ENCODE results near the gene DCANP1. TPM values are rescaled to one million over a fixed set of nuclear protein-coding genes. Genes with fewer than 3 reads are reported as not detected.

The DCANP1 gene
- total and polyA plus RNA-seq, 9 of the 15 experiments (the other 6 are each of a cell fraction or from before 2014, with no cell fraction given) = not detected

GRCh38 chr5:135398855-135399793 is 48.0 kb downstream of the DCANP1 start, which contains the start of gene MACROH2A1 (continued):
- TF ChIP-seq ZNF518B (CRISPR knock-in tag; IDR thresholded peaks at IDR 0.05) = no peak
- TF ChIP-seq POLR2B (IDR thresholded peaks at IDR 0.05; ENCODE audit: low read depth, partially characterized antibody) = peak; percentile 33
- peak; percentile 67 for TF ChIP-seq SUPT5H (IDR thresholded peaks at IDR 0.05)
- TF ChIP-seq ZNF263 (CRISPR knock-in tag; IDR thresholded peaks at IDR 0.05; ENCODE audit: borderline replicate concordance) = peak; percentile 54; the same call in 1 of the 2 replicates
- TF ChIP-seq FOXJ2 (tag; IDR thresholded peaks at IDR 0.05) = peak; percentile 30; the same call in 1 of the 2 replicates
- TF ChIP-seq ELF4 (CRISPR knock-in tag; IDR thresholded peaks at IDR 0.05) = no peak
- TF ChIP-seq HDGF (IDR thresholded peaks at IDR 0.05) = 0 out of 2 replicates have a peak, but pooled peaks have one; percentile 33
- TF ChIP-seq JUN (IDR thresholded peaks at IDR 0.05; ENCODE audit: borderline replicate concordance, low read depth, low read length) = 0 out of 2 replicates have a peak, but pooled peaks have one; percentile 18
- TF ChIP-seq JUN (CRISPR knock-in tag; IDR thresholded peaks at IDR 0.05; ENCODE audit: borderline replicate concordance) = no peak
- no peak for TF ChIP-seq STAT5B (CRISPR knock-in tag; IDR thresholded peaks at IDR 0.05)
- peak; percentile 90 for TF ChIP-seq ZFX (CRISPR knock-in tag; IDR thresholded peaks at IDR 0.05)
- no peak for TF ChIP-seq TOE1 (IDR thresholded peaks at IDR 0.05; ENCODE audit: borderline replicate concordance)
- peak; percentile 90; the same call in 1 of the 2 replicates for TF ChIP-seq TOE1 (CRISPR knock-in tag; IDR thresholded peaks at IDR 0.05; ENCODE audit: borderline replicate concordance, low read depth)
- TF ChIP-seq MYC (IDR thresholded peaks at IDR 0.05; ENCODE audit: low read depth, low read length) = peak; percentile 80
- no peak for TF ChIP-seq MYC (CRISPR knock-in tag; IDR thresholded peaks at IDR 0.05; ENCODE audit: borderline replicate concordance, low read depth)
- peak; percentile 91 for TF ChIP-seq CREM (IDR thresholded peaks at IDR 0.05; ENCODE audit: low read depth)
- no peak for TF ChIP-seq TAF15 (IDR thresholded peaks at IDR 0.05; ENCODE audit: low read depth, low read length)
- no peak for TF ChIP-seq ARID3B (CRISPR knock-in tag; IDR thresholded peaks at IDR 0.05; ENCODE audit: borderline replicate concordance)
- TF ChIP-seq GTF2E2 (tag; IDR thresholded peaks at IDR 0.05) = peak; percentile 83
- TF ChIP-seq ZNF766 (CRISPR knock-in tag; conservative IDR thresholded peaks at IDR 0.05) = 0 out of 2 replicates have a peak, but pooled peaks have one; percentile 39
- peak in 1 of 2 experiments; percentile 77; a peak in 2 of 4 replicates for TF ChIP-seq MAZ (CRISPR knock-in tag; conservative IDR thresholded peaks at IDR 0.05 in 1 of 2, IDR thresholded peaks at IDR 0.05 in 1 of 2)
